GM21526 (cell line): Measurements from ENCODE around the gene ABR.
A peak's percentile ranks its signal among the peaks of the same experiment; 100 is the strongest.
"Not testable (repeated sequence)": the region's sequence is repeated elsewhere in the genome, so short reads cannot be mapped to it uniquely, and the experiment has no call there.

ENCODE experiments used
- ATAC-seq: cut with Tn5 transposase; IDR thresholded peaks from one replicate; pipeline ENCODE4 v1.9.1; 2021; ENCODE audit warnings: moderate library complexity; ENCODE audit not compliant: unreplicated experiment, low FRiP score

ABR gene

DNA sequence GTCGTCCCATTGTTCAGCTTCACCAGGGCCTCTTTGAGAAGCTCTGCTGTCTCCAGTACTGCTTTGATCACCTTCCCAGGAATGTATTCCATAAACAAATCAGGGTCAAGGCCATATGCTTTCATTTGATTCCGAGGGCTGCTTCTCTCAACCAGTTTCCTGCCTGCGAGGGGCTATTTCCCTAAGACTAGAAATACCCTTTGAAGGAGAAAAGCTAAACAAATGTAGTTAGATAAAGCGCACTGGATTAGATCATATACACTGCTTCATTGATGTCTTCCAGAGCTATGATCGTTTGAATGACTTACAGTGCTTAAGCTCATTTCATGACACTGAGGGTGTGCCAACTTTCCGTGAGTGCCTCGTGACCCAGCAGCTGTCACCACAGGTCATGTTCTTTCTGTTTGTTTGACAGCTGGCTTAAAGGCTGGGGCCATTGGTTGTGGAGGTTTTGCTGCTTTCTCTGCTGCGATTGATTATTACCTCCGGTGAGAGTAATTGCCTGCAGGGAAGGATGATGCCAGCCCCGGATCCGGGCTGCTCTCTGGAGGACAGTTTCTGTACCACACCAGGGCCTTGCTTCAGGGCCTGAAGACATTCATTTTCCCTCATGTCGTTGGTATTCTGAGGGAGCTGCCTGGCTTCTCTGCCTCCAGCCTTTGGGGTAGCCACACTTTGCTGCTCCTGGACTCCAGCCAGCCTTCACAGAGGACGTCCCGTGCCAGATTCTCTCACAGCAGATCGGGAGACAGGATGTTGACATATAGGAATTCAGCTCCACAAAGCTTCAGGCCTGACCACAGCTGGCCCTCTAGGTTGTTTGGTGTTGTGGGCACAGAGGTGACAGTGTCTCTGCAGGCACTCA, 179.0 kb downstream of the ABR start:
- ATAC-seq, result no peak

DNA sequence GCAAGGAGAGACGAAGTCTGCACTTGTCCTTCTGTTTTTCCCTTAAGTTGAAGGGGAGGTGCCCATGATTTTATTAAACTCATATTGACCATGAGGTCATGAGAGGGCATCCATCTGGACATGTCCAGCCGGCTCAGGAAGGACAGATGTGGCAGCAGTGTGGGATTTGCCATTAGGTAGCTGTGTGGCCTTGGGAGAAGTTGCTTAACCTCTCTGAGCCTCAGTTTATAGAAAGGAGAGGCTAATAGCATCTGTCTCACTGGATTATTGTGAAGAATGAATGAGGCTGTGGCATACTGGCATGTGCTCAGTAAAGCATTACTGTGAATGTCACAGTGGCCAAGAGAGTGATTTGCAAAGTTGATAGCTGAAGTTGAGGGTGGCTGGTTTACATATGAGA, 181.7 kb downstream of the ABR start:
- no peak for ATAC-seq

DNA sequence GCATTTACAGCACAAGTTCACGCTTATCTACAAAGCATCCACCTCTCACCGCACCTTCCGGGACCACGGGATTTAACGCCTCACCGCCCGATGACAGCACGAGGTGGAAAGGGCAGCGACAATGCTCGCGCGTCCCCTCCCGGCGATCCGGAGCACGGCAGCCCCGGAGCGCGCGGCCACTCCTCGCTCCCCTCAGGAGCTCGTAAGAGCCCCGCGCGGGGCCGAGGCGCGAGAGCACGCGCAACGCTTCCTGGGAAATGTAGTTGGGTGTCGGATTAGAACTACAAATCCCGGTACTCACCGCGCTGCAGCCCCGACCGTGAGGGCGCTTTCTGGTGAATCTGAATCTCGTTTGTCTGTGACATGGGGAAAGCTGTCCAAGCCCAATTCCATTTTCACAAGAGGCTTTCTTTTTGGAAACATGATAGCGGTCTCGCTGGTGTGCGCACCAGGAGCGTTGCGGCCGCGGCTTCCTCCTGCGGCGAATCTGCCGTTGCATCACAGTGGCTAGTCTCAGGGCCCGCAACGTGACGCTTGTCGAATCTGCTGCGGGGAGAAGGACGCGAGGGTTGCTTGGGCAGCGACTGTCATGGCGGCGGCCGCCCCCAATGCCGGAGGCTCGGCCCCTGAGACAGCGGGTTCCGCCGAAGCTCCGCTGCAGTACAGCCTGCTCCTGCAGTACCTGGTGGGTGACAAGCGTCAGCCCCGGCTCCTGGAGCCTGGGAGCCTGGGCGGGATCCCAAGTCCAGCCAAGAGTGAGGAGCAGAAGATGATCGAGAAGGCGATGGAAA, 183.0 kb downstream of the ABR start, which contains the start of gene TIMM22:
TSS of gene TIMM22 (plus strand) at position 576 of the 791 bp plus-strand sequence. CDS start at position 590, 14 bp downstream.
- peak; percentile 83 for ATAC-seq

DNA sequence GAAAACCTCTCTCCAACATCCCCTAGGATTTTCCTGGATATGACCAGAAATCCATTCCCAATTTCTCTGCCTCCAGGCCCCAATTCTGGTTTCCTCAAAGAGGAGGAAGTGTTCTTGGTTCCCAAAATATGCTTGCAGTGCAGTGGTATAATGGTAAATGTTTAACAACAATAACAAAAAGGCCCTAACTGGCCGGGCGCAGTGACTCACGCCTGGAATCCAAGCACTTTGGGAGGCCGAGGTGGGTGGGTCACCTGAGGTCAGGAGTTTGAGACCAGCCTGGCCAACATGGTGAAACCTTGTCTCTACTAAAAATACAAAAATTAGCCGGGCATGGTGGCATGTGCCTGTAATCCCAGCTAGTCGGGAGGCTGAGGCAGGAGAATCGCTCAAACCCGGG, 184.5 kb downstream of the ABR start:
- ATAC-seq, result not testable (repeated sequence)

DNA sequence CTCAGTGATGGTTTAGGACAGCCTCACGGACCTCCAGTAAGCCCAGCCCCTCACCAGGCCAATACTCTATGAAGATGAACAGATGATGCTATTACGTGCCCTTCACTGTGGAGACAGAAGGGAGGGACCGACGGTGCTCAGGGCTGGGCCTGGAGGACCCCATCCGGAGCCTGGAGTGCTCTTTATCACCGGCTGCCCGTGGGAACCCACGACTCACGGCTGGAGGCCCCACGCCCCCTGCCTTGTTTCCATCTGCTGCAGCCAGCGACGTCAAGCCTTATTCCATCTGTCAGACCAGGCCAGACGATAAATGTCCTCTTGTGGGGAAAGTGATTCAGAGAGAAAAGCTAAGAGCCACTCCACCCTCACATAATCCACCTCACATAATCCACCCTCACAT, 186.8 kb downstream of the ABR start:
- ATAC-seq, result no peak

DNA sequence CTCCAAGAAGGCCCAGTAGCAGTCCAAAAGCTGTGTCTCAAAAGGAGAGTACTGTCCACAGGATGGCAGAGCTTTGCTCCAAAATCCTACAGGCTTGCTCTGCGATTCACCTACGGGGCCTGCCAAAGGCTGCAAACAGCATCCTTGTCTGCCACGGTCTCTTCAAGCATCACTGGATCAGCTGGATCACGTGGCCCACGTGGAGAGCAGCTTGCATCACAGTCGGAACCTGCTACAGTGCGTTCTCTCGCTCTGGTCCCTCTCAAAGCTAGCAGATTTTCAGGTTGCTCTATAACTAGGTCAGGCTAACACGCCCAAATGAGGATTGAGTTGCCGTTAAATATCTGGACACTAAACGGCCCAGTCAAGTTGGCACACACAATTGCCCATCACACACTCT, 191.2 kb downstream of the ABR start:
- ATAC-seq, result no peak

DNA sequence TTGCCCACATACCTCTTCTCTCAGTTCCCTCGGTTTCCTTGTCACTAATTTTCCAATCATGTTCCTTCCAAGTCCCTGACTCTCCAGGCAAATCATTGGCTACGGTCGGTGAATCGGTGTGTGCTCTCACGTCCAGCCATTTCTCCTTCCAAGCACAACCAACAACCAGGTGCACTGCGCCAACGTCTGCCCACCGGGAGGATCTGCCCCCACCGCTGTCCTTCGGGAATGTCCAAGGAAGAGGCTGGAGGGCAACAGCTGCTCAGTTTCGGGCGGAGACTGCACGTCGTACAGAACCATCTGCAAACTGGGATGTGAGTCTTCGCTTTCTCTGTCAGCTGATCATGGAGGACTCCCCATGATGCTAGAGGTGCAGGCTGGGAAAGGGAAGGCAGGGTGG, 191.8 kb downstream of the ABR start:
- ATAC-seq, result no peak

DNA sequence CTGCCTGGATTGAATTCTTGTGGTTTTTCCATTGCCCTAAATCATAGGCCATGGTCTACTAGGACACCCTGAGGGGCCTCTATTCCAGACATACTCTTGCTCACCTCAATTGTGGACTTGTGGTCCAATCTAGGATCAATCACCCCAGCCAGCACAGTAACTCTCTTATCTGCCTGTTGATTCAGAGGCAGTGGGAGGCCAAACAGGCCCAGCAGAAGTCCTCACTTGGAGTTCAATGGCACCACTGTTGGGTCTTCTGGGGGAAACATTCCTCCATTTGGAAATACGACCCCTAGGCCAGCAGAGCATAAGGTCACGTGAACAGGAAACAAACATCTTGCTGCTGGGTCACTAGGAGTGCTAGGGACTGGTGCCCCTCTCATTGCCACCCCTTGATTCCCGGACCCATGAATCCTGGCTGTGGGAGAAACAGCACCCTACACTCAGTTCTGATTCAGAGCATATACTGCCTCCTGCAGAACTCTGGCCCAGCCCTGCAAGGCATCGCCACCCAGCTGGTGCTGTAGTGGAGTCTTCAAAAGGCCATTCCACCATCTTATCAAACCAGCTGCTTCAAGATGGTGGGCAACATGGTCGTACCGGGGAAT, 193.4 kb downstream of the ABR start:
- ATAC-seq, result no peak

DNA sequence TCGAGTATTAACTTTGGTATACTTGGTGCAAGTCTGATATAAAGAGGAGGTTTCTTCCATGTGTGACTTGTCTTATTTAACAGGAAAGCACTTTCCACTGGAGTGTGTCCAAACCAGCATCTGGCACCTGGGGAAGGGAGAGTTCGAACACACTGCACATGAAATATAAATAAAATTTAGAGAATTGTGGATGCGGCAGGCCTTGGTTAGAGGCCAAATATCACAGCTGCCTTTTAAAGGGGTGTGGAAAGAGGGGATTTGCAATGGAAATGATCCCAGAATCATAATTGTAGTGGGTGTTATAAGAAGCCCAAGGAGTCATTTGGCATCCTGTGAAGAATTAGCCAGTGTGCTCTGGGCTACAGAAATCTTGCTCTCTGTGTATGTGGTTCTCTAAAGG, 195.9 kb downstream of the ABR start:
- ATAC-seq, result no peak

DNA sequence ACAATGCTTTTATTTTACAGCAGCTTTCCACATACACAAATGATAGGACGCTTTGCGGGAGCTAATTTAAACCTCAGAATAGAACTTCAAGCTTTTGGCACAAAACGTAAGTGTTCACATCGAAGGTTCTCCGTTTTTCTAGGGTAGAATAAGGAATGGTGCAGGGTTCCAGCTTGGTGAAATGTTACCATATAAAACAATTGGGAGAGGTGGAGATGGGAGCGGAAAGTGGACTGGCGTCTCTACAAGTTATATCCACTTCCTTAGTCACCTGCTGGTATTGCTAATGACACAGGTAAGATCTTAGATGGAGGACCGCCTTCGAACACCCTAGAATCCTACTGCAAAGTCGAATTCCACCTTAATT, 198.5 kb downstream of the ABR start:
- ATAC-seq, result no peak

DNA sequence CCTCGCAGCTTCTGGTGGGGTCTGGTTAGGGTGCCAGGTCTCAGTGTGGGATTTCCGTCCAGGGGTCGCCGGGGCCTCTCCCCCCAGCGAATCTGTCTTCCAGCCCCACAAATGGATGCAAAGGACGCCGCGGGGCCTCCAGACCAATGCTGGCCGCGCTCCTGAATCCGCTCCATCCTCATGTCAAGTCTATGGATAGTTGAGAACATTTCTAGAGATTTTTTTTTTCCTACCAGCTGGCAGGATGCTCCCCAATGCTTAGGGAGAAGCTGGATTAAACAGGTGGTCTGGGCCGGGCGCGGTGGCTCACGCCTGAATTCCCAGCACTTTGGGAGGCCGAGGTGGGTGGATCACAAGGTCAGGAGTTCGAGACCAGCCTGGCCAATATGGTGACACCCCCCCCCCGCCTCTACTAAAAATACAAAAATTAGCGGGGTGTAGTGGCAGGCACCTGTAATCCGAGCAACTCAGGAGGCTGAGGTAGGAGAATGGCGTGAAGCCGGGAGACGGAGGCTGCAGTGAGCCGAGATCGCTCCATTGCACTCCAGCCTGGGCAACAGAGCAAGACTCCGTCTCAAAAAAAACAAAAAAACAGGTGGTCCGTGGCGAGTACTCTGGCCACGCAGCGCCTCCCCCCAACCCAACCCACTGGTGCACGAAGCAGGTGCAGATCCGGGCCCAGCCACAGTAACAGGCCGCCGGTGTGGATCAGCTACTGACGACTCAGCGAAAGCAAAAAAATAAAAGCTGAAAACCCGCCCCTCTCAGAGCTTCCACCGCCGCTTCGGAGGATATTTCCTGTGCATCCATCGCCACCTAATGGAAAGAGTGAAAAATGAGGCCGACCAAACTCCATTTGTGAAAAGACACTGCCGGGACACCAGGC, 199.1 kb downstream of the ABR start:
- ATAC-seq, result no peak

DNA sequence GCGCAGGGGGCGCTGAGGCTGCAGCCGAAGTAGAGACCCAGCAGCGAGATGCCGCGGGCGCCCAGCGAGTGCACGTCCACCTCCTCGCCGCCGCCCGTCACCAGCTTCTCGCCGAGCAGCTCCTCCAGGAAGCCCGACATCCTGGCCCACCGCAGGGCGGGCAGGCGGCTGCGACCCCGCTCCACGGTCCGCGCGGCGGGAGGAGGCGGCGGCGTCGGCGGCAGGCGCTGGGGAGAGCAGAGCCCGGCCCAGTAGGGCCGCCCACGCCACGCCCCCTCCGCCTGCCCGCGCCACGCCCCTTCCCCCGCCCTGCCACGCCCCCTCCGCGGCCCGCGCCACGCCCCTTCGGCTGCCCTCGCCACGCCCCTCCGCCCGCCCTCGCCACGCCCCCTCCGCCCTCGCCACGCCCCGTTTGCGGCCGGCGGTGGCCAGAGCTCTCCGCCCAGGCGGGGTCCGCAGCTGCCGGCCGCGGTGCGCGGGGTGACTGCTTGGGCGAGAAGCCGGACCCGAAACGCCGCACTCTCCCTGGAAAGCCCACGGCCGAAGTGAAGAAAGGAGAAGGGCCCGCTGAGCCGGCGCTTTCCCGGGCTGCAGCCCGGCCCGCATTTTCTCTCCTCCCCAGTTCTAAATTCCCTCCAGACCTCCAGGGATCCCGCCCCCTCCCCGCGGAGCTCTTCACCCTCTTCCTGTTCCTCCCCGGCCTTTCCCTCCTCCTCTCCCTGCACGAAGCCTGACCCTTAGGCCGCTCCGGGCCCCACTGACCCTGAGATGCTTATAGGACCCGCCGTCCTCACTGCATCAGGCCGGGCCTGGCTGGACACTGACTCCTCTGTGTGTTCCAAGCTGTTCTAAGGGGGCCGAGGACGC, 200.0 kb downstream of the ABR start, which contains the start of gene NXN:
TSS of gene NXN (minus strand) at position 238 of the 867 bp plus-strand sequence.
- ATAC-seq, result peak; percentile 59

DNA sequence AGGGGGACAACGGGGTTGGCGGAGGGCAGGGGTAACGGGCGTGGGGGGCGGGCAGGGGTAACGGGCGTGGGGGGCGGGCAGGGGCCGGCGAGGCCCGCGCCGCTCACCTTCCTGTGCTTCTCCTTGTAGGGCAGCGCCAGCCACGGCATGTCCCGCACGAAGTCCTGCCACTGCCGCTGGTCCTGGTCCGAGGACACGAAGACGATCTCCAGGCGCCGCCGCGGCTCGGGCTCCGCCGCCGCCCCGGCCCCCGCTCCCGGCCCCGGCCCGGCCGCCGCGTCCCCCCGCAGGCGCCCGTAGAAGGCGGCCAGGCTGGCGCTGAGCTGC, 200.6 kb downstream of the ABR start:
- ATAC-seq, result no peak

DNA sequence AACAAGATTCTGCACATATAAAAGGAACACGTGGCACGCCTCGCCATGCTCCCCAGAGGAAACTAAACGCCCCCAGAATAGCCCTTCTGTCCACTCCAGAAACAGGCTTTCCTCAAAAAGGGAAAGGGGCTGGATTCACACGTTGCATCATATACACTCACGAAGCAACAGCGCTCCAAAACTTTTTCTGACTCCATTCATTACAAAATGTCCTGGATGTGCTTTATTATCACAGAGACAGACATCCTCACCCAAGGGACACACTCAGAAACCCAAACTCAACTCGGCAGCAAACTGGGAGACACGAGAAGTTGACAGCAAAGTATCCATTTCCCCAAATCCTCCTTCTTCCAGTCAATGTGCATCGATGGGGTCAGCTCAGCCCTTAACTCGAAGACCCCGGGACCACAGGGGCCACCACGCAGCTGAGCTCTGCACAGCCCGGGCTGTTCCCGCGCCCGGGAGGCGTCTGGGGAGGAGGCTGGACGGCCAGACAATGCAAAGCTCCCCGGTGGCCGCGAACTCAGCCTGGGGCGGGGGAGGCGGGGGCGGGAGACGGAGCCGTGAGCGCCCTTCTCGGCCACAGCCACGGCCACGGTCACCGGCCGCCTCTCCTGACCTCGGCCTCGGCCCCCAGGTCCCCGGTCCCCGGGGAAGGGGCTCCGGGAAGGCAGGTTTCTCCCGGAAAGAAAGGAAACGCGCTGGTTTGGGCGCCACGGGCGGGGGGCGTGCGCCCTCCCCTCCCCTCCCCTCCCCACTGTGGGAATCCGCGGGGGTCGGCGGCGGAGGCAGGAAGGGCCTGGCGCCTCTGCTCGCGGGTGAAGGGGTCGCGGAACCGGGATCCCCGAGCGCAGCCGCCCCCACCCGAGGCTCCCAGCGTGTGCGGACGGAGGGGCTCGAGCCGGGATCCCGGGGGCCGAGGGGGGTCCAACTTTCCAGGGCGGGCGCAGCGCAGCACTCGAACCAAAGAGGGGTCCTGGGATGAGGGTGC, 201.4 kb downstream of the ABR start:
- ATAC-seq, result no peak

DNA sequence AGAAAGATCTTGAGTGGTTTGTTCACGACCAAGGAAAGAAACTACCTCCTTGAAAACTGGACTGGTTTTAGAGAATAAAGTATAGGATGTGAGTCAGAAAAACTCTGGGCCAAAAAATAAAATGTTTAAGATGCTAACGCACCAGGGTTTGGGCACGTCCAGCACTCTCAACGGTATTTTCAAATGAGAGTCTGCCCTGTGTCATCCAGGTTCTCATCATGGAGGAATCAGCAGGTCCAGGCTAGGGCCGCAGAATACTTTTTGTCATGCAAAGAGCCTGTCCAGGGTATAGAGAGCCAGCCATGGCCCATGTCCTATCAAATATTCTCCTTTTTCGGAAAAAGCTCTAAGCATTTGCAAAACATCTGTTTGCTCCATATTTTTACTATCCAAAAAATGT, 202.6 kb downstream of the ABR start:
- no peak for ATAC-seq

DNA sequence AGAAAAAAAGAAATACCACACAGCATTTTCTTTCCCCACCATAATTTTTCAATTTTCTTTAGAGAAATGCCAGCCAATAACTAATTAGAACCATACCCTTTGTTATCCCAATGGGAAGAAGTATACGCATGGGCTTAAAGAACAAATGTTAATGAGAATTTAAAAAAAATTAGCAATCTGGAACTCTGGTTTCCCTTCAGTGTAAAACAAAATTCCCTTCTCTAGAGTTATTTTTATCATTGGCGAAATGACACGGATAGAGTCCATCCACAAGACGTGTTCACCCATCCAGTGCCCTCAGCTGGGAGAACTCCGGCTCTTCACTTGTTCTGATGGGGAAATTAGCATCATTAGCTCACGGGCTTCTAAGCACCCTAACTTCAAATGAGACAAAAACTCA, 203.5 kb downstream of the ABR start:
- no peak for ATAC-seq

DNA sequence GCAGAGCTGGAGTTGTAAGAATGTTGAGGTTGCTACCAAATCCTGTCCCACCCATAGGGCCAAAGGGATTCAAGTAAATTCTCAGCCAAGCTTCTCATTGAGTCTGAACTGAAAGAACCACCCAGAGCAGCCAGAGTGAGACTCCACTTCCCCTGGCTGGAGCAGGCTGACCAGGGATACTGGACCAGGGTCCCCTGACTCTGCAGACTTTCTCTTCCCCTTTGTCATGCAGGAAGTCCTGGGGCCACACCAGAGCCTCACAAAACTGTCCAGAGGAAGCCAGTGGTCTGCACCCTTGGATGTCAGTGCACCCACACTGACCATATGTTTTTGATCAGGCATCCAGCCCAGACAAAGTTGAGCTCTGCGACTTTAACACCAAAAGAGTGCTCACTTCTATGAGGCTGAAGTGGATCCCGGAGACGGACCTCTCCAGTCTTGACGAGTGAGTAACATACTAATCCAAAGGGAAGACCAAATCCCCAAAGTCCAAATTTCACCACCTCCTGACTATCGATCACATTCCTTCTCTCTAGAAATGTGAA, 204.3 kb downstream of the ABR start:
- ATAC-seq, result no peak

DNA sequence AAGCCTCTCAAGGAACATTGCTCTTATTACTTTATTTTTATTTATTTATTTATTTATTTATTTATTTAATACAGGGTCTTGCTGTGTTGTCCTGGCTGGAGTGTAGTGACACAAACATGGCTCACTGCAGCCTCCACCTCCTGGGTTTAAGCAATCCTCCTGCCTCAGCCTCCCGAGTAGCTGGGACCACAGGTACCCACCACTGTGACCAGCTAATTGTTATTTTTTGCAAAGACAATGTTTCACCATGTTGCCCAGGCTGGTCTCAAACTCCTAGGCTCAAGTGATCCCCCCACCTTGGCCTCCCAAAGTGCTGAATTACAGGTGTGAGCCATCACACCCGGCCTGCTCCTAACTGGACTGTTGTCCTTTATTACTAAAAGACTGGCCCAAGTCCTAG, 205.0 kb downstream of the ABR start:
- ATAC-seq, result not testable (repeated sequence)
